ENCODE results near the gene DHX32. TPM values are rescaled to one million over a fixed set of nuclear protein-coding genes. Genes with fewer than 3 reads are reported as not detected.

DHX32 gene
- total RNA-seq, 1 donor from 2014 or later: 20.4 TPM

- DNase-seq: no peak
These were observed 69.8 kb downstream of the DHX32 start for GRCh38 chr10:125811251-125811650.

- no peak for DNase-seq
These were observed 73.0 kb downstream of the DHX32 start for GRCh38 chr10:125808047-125808446.

- DNase-seq: no peak
These were observed 78.4 kb downstream of the DHX32 start for GRCh38 chr10:125802739-125803138.

- no peak for DNase-seq
These were observed 79.0 kb downstream of the DHX32 start for GRCh38 chr10:125802131-125802530.

- DNase-seq: no peak
These were observed 79.5 kb downstream of the DHX32 start for GRCh38 chr10:125801574-125801973.

GRCh38 chr10:125799451-125800182, 81.5 kb downstream of the DHX32 start:
- DNase-seq: no peak

GRCh38 chr10:125797994-125798662, 83.0 kb downstream of the DHX32 start:
- no peak for DNase-seq

- DNase-seq: no peak
These were observed 83.7 kb downstream of the DHX32 start for GRCh38 chr10:125797424-125797823.

GRCh38 chr10:125795637-125796190, 85.4 kb downstream of the DHX32 start:
- no peak for DNase-seq

- peak; percentile 76 for DNase-seq
These were observed 86.0 kb downstream of the DHX32 start for GRCh38 chr10:125795128-125795527.

- no peak for DNase-seq
These were observed 88.5 kb downstream of the DHX32 start for GRCh38 chr10:125792342-125793300.

GRCh38 chr10:125788156-125789034, 92.7 kb downstream of the DHX32 start:
- DNase-seq: no peak

Small RNAs within 50 kb of the gene (small RNA-seq; reads per million reads assigned to genes)
- not detected for gene MIR4484
- gene RF00017: not detected
- gene RNU2-42P: not detected

Other genes with a start within 250 kb of the DHX32 start
- gene TEX36, start 198.1 kb downstream of the DHX32 start, total RNA-seq: not detected
- gene EDRF1, start 161.6 kb downstream of the DHX32 start, total RNA-seq: 51.9 TPM
- not detected for gene MMP21, start 105.5 kb downstream of the DHX32 start, total RNA-seq
- 44.8 TPM for gene UROS, start 58.0 kb downstream of the DHX32 start, total RNA-seq
- 33.8 TPM for gene BCCIP, start 57.7 kb downstream of the DHX32 start, total RNA-seq
- gene FANK1, start 15.3 kb upstream of the DHX32 start, total RNA-seq: 2.5 TPM

All from occipital lobe (tissue), 3 donors.